H1 (cell line): Measurements from ENCODE around the gene FA2H. TPM values are rescaled to one million over a fixed set of nuclear protein-coding genes. Genes with fewer than 3 reads are reported as not detected.

Experiments used
- FOSL1 ChIP-seq: IDR thresholded peaks from 2 replicates; pipeline ENCODE4 v1.6.1; 2011; ENCODE audit warnings: mild to moderate bottlenecking, low read depth, low read length, moderate library complexity; ENCODE audit not compliant: insufficient read depth
- POLR2A ChIP-seq, 2 experiments: IDR thresholded peaks; 1 replicate in 1 of 2; 2 replicates in 1 of 2; pipeline ENCODE4 v1.6.1; 2011; ENCODE audit warnings: low read depth in 2 of 2, low read length in 2 of 2, mild to moderate bottlenecking in 2 of 2; ENCODE audit errors: control extremely low read depth in 1 of 2
- SP1 ChIP-seq: IDR thresholded peaks from 2 replicates; pipeline ENCODE4 v1.6.1; 2011; ENCODE audit warnings: low read depth, low read length
- polyA plus RNA-seq, 7 experiments: library from polyadenylated mRNA; depleted of rRNA in 3 of 7; stranded (reverse) in 5 of 7; unstranded in 2 of 7; fragments of >200 nt in 5 of 7; fragments of 200-250 nt in 2 of 7; gene quantifications; 1 replicate in 5 of 7; 2 replicates in 1 of 7; 4 replicates in 1 of 7; pipeline versions ENCODE4 v1.2.1 to v1.2.3, GENCODE V29; 2011 to 2013; ENCODE audit warnings: missing spikeins in 2 of 7, mixed read lengths in 2 of 7
- total RNA-seq: library from RNA; stranded (reverse); fragmentation: NEBNext Ultra II Directional; extraction: Animal tissue kit (Norgen Biotek cat#: 25700); gene quantifications from 2 replicates; pipeline ENCODE4 v1.2.1, GENCODE V29; 2021
- TF ChIP-seq, protein P1 (sequence below): IDR thresholded peaks from 2 replicates; pipeline ENCODE4 v1.6.1; 2012; ENCODE audit warnings: low read length, inconsistent platforms

The FA2H gene
- total and polyA plus RNA-seq, 2 of the 8 experiments (the other 6 are each of a cell fraction or from before 2014, with no cell fraction given), result 2.1 to 2.5 TPM

DNA sequence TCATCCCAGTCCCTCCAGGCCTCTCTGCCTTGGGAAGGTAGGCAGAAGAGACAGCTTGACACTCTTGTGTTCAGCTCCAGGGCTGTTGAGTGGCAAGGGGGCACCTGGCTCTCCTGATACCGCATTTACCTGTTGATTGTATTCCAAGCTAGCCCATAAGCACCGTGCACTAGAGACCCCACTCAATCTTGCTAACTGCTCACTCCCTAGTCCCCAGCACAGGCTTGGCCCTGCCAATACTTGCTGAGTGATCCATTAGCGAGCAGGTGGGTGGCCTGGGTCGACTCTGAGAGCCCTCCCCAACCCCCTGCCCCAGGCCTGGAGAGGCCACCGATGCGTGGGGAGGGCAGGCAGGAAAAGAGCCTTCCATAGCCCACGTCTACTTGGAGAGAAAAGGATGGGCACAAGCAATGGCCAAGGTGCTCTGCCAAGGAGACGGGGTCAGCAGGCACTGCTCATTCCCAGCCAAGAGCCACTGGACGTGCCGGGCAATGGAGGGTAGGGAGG lies 29.5 kb downstream of the FA2H start (continued):
- TF ChIP-seq, protein P1, sequence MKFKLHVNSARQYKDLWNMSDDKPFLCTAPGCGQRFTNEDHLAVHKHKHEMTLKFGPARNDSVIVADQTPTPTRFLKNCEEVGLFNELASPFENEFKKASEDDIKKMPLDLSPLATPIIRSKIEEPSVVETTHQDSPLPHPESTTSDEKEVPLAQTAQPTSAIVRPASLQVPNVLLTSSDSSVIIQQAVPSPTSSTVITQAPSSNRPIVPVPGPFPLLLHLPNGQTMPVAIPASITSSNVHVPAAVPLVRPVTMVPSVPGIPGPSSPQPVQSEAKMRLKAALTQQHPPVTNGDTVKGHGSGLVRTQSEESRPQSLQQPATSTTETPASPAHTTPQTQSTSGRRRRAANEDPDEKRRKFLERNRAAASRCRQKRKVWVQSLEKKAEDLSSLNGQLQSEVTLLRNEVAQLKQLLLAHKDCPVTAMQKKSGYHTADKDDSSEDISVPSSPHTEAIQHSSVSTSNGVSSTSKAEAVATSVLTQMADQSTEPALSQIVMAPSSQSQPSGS, result no peak
- TF ChIP-seq FOSL1 (no peak), POLR2A (IDR thresholded peaks at IDR 0.05; ENCODE audit: control extremely low read depth in 1 of 2, low read depth in 2 of 2, low read length in 2 of 2) (no peak), SP1 (no peak)
